K562 (cell line): ENCODE data around the gene LTBP1.

Experiments
- CTCF ChIP-seq, 3 experiments: IDR thresholded peaks in 2 of 3; conservative IDR thresholded peaks in 1 of 3; 2 replicates each; pipeline ENCODE4 v1.5.1; 2011 to 2012; ENCODE audit warnings: low read length in 3 of 3, mild to moderate bottlenecking in 3 of 3, control low read depth in 2 of 3, improper control_type of control experiment in 1 of 3, inconsistent platforms in 1 of 3, low read depth in 1 of 3, mixed read lengths in 1 of 3, moderate library complexity in 1 of 3; ENCODE audit not compliant: insufficient read depth in 2 of 3
- DNMT1 ChIP-seq: fragments of 450-650 bp; IDR thresholded peaks from 2 replicates; pipeline ENCODE4 v1.6.1; 2016; ENCODE audit warnings: antibody characterized with exemption, mild to moderate bottlenecking
- ETV6 ChIP-seq, 3 experiments: fragments of 150-350 bp in 1 of 3; sonication (generic) in 1 of 3; formaldehyde crosslinking in 1 of 3; IDR thresholded peaks; 2 replicates each; pipeline versions ENCODE4 v1.6.1 to v1.8.0; 2014 to 2022; ENCODE audit warnings: borderline replicate concordance in 2 of 3, low read depth in 2 of 3, antibody characterized with exemption in 1 of 3, low read length in 1 of 3, mild to moderate bottlenecking in 1 of 3, missing genetic modification reagents in 1 of 3
- FOS ChIP-seq: IDR thresholded peaks from 3 replicates; pipeline ENCODE4 v1.6.1; 2011; ENCODE audit not compliant: insufficient read length; ENCODE audit errors: extremely low read depth
- JUND ChIP-seq, 2 experiments: IDR thresholded peaks; 2 replicates in 1 of 2; 3 replicates in 1 of 2; pipeline ENCODE4 v1.6.1; 2011; ENCODE audit warnings: borderline replicate concordance in 2 of 2, low read depth in 2 of 2, low read length in 2 of 2, improper control_type of control experiment in 1 of 2, missing biosample characterization in 1 of 2, missing genetic modification characterization in 1 of 2, missing genetic modification reagents in 1 of 2
- MYC ChIP-seq, 2 experiments: fragments of 250-450 bp in 1 of 2; sonication (Bioruptor Pico) in 1 of 2; IDR thresholded peaks; 2 replicates each; pipeline versions ENCODE4 v1.5.1 to v1.6.1; 2012 to 2021; ENCODE audit warnings: low read depth in 2 of 2, borderline replicate concordance in 1 of 2, improper control_type of control experiment in 1 of 2, low read length in 1 of 2, mild to moderate bottlenecking in 1 of 2, moderate library complexity in 1 of 2
- NFYB ChIP-seq: IDR thresholded peaks from 2 replicates; pipeline ENCODE4 v1.6.1; 2011; ENCODE audit warnings: mild to moderate bottlenecking, moderate library complexity; ENCODE audit not compliant: insufficient read length; ENCODE audit errors: extremely low read depth
- POLR2A ChIP-seq: fragments of 450-650 bp; conservative IDR thresholded peaks from 2 replicates; pipeline ENCODE4 v1.6.1; 2016
- POU5F1 ChIP-seq: fragments of 150-350 bp; IDR thresholded peaks from 2 replicates; pipeline ENCODE4 v1.6.1; 2014; ENCODE audit warnings: borderline replicate concordance, low read length, low read depth, mild to moderate bottlenecking; ENCODE audit not compliant: partially characterized antibody
- SRF ChIP-seq, 2 experiments: fragments of 250-450, 450-650 bp in 1 of 2; sonication (Bioruptor Pico) in 1 of 2; sonication (generic) in 1 of 2; formaldehyde crosslinking; IDR thresholded peaks; 2 replicates each; pipeline versions ENCODE4 v1.5.0 to v1.5.1; 2020 to 2022; ENCODE audit warnings: mild to moderate bottlenecking in 1 of 2, missing genetic modification reagents in 1 of 2
- U2AF1 ChIP-seq: fragments of 200-400 bp; formaldehyde crosslinking; optimal IDR thresholded peaks from 2 replicates; pipeline ENCODE3; 2017; ENCODE audit warnings: mild to moderate bottlenecking, low read depth, low read length, moderate library complexity

DNA sequence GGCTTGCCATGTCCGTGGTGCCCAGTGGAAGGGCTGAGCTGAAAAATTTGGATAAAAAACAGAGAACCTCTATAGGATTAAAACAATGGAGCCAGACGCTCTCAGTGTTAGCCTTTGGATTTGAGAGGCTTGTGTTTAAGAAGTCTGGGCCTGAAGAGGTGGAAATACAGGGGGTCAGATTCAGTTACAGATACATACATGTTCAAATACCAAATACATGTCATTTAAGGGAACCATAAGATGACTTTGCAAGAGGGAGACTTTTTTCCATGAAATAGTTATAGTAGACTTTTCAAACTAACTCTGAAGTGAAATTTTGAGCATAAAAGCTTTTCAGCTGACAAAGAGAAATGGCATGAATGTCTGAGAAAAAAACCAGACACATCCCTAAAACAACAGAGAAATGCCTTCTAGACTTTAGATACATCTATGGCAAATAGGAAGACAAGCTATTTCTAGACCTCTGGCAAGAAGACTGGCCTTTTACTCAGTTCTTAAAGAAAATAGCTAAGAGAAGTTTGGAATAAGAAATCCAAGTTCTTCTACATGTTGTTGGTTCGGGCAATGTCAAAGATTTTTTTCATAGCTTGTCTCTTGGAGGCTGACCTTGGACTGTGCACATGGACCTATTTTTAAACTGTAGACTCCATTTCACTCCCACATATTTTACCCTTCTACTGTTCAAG lies 112.9 kb downstream of the LTBP1 start:
- TF ChIP-seq DNMT1 = no peak
- TF ChIP-seq MYC (IDR thresholded peaks at IDR 0.05; ENCODE audit: low read depth, low read length) = no peak
- no peak for TF ChIP-seq MYC (CRISPR knock-in tag; IDR thresholded peaks at IDR 0.05; ENCODE audit: borderline replicate concordance, low read depth)
- TF ChIP-seq JUND (IDR thresholded peaks at IDR 0.05; ENCODE audit: borderline replicate concordance, low read depth, low read length) = no peak
- TF ChIP-seq JUND (tag; IDR thresholded peaks at IDR 0.05; ENCODE audit: borderline replicate concordance, low read depth, low read length) = no peak
- TF ChIP-seq POU5F1 = no peak
- no peak for TF ChIP-seq ETV6 (IDR thresholded peaks at IDR 0.05; ENCODE audit: borderline replicate concordance in 1 of 2, low read depth in 2 of 2, low read length in 1 of 2)
- TF ChIP-seq ETV6 (CRISPR knock-in tag; IDR thresholded peaks at IDR 0.05; ENCODE audit: borderline replicate concordance) = no peak
- TF ChIP-seq FOS = no peak
- TF ChIP-seq POLR2A = no peak
- TF ChIP-seq U2AF1 = no peak
- no peak for TF ChIP-seq SRF (CRISPR knock-in tag; IDR thresholded peaks at IDR 0.05)
- no peak for TF ChIP-seq CTCF (IDR thresholded peaks at IDR 0.05 in 2 of 3, conservative IDR thresholded peaks at IDR 0.05 in 1 of 3; ENCODE audit: insufficient read depth in 2 of 3, low read depth in 1 of 3, low read length in 3 of 3)
- TF ChIP-seq NFYB = no peak
